Loucy (cell line): Measurements from ENCODE around the gene PTGDS.
"Not testable (repeated sequence)": the region's sequence is repeated elsewhere in the genome, so short reads cannot be mapped to it uniquely, and the experiment has no call there.

Source experiments
- H2AFZ ChIP-seq: fragments of 200-600 bp; sonication (generic); 2 replicates; pipeline ENCODE4 v1.6.0; 2016; ENCODE audit warnings: antibody characterized with exemption, mild to moderate bottlenecking, low read length, moderate library complexity
- H3F3A ChIP-seq: fragments of 200-600 bp; 2 replicates; pipeline ENCODE4 v1.6.0; 2016; ENCODE audit warnings: antibody characterized with exemption, low read depth, mild to moderate bottlenecking
- H3K27me3 ChIP-seq: fragments of 200-600 bp; sonication (generic); 2 replicates; pipeline ENCODE4 v1.6.1; 2014; ENCODE audit warnings: low read length, mild to moderate bottlenecking; ENCODE audit not compliant: insufficient read depth, poor library complexity, severe bottlenecking
- H3K36me3 ChIP-seq: fragments of 200-600 bp; sonication (generic); 2 replicates; pipeline ENCODE4 v1.6.1; 2016; ENCODE audit warnings: low read length; ENCODE audit not compliant: insufficient read depth
- H3K4me1 ChIP-seq: fragments of 200-600 bp; sonication (generic); 2 replicates; pipeline ENCODE4 v1.5.1; 2014; ENCODE audit warnings: low read length, mild to moderate bottlenecking; ENCODE audit not compliant: insufficient read depth, poor library complexity, severe bottlenecking
- H3K4me2 ChIP-seq: fragments of 200-600 bp; sonication (generic); 2 replicates; pipeline ENCODE4 v1.6.0; 2014; ENCODE audit warnings: antibody characterized with exemption, low read length, low read depth, mild to moderate bottlenecking; ENCODE audit not compliant: poor library complexity, severe bottlenecking
- H3K4me3 ChIP-seq: fragments of 200-600 bp; sonication (generic); 2 replicates; pipeline ENCODE4 v1.5.1; 2014; ENCODE audit warnings: low read length, mild to moderate bottlenecking, mixed read lengths; ENCODE audit not compliant: poor library complexity, severe bottlenecking
- H3K79me2 ChIP-seq: fragments of 200-600 bp; sonication (generic); 2 replicates; pipeline ENCODE4 v1.6.1; 2014; ENCODE audit warnings: low read length; ENCODE audit not compliant: insufficient read depth
- H3K9ac ChIP-seq: fragments of 200-600 bp; sonication (generic); 2 replicates; pipeline ENCODE4 v1.6.0; 2014; ENCODE audit warnings: mild to moderate bottlenecking, low read depth, low read length, moderate library complexity; ENCODE audit not compliant: poor library complexity, severe bottlenecking
- H3K9me2 ChIP-seq: fragments of 200-600 bp; sonication (generic); replicated peaks from 2 replicates; pipeline ENCODE4 v1.6.1; 2016; ENCODE audit warnings: low read depth, low read length, mixed read lengths
- H3K9me3 ChIP-seq: fragments of 200-600 bp; sonication (generic); 2 replicates; pipeline ENCODE4 v1.6.1; 2014; ENCODE audit warnings: mild to moderate bottlenecking, antibody characterized with exemption, low read length, low read depth; ENCODE audit not compliant: insufficient read depth
- H4K20me1 ChIP-seq: fragments of 200-600 bp; sonication (generic); 2 replicates; pipeline ENCODE4 v1.6.0; 2014; ENCODE audit warnings: antibody characterized with exemption, low read length, mild to moderate bottlenecking; ENCODE audit not compliant: insufficient read depth, poor library complexity, severe bottlenecking
- CTCF ChIP-seq: fragments of 200-600 bp; sonication (generic); conservative IDR thresholded peaks from 2 replicates; pipeline ENCODE4 v1.5.1; 2014; ENCODE audit warnings: mild to moderate bottlenecking, antibody characterized with exemption, low read length
- EZH2phosphoT487 ChIP-seq: fragments of 200-600 bp; IDR thresholded peaks from 2 replicates; pipeline ENCODE4 v1.6.1; 2018; ENCODE audit warnings: antibody characterized with exemption, mild to moderate bottlenecking, moderate library complexity, borderline replicate concordance

The PTGDS gene

DNA sequence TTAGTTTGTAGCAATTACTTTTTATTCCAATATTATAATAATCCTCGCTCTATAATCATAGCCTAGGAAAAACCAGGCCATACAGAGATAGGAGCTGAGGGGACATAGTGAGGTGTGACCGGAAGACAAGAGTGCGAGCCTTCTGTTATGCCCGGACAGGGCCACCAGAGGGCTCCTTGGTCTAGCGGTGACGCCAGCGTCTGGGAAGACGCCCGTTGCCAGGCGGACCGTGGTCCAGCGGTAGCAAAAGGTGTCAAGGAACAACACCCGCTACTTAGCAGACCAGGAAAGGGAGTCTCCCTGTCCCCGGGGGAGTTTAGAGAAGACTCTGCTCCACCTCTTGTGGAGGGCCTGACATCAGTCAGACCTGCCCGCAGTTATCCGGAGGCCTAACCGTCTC is 27.0 kb downstream of the PTGDS start:
- H3K9me3 ChIP-seq, H2AFZ ChIP-seq, H3K4me2 ChIP-seq, H3F3A ChIP-seq, H4K20me1 ChIP-seq, H3K79me2 ChIP-seq, H3K27me3 ChIP-seq, H3K4me3 ChIP-seq, H3K9me2 ChIP-seq, H3K36me3 ChIP-seq, H3K9ac ChIP-seq, H3K4me1 ChIP-seq: not testable (repeated sequence)
- TF ChIP-seq CTCF: peak; percentile 22; the same call in 1 of the 2 replicates

DNA sequence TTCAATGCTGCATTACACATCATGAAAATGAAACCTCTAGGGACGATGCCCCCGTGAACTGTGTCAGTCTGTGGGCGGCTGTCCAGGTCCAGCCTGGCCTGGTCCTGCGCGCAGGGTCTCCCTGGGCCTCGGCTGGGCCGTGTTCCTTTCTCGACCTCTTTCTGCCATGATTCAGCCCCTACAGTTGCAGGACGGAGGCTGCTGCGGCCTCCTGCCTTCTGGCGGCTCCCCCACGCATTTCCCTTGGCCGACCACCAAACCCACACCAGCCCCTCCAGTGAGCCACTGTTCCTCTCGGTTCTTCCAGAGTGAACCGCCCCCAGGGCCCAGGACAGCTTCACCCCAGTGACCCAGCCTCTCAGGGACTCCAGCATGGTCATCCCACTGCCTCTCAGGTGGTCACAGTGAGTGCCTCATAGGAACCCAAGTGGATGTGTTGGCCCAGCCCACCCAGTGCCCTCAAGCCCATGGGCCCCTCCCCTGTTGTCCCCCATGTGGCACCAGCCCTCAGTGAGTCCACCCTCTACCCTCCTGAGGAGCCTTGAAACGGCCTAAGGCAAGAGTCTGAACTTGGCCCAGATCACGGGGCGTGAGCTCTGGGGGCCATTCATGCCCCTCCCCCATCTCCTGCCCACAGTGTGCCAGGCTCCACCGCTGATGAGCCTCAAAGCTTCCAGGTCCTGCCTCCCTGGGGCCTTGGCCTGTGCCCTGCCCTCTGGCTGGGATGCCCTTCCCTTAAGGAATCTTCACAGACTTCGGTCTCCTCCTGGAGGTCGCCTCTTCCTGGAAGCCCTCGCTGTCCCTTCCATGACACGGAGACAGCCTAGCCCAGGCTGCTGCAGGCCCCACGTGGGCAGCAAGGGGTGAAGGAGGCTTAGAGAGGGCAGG is 29.1 kb downstream of the PTGDS start:
- Histone ChIP-seq H4K20me1 (no peaks in the 10 kb centered on the region), H3K9ac (no peak overlapping the region), H3K9me2 (no peaks in the 10 kb centered on the region), H3F3A (no peaks in the 10 kb centered on the region), H3K4me3 (no peak overlapping the region), H3K4me2 (no peak overlapping the region), H3K79me2 (no peaks in the 10 kb centered on the region), H3K4me1 (no peaks in the 10 kb centered on the region), H3K9me3 (no peaks in the 10 kb centered on the region), H2AFZ (no peak overlapping the region), H3K36me3 (no peaks in the 10 kb centered on the region), H3K27me3 (no peaks in the 10 kb centered on the region)
- TF ChIP-seq CTCF: no peak
- TF ChIP-seq EZH2phosphoT487: no peak

DNA sequence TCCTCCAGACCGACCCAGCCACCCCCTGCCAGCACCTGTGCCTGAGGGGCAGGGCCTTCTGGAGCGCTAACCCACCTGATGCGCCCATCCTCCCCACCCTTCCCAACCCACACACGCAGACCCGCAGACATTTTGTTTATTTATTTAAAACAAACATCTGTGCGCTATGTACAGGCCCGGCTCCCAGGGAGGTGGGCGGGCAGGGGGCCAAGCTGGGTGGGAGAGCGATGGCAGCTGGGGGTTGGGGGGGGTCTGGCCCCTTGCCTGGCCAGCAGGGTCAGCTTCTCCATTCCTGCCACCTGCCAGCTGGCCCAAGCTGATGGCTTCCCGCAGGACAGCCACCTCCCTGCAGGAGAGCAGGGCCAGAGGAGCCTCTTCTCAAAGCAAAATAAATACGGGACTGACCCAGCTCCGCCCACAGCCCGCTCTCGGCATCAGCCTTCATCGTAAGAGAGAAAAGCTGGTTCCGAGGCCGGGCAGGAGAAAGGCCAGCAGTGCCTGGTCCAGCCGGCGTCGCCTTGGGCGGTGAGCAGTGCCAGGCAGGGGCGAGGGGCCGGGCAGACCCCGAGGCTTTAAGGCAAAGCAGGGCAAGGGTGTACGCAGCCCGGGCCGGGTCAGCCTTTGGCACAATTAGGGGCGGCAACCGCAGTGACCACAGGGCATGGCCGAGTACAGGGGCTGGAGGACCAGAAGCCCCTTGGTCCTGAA is 30.0 kb downstream of the PTGDS start:
- H3F3A ChIP-seq: no peaks in the 10 kb centered on the region
- no peaks in the 10 kb centered on the region for H3K27me3 ChIP-seq
- TF ChIP-seq EZH2phosphoT487 (no peak), CTCF (no peak)
- no peak overlapping the region for H2AFZ ChIP-seq
- no peaks in the 10 kb centered on the region for H4K20me1 ChIP-seq
- no peak overlapping the region for H3K9ac ChIP-seq
- no peaks in the 10 kb centered on the region for H3K4me1 ChIP-seq
- H3K9me2 ChIP-seq: no peaks in the 10 kb centered on the region
- no peaks in the 10 kb centered on the region for H3K79me2 ChIP-seq
- H3K4me2 ChIP-seq: no peak overlapping the region
- H3K36me3 ChIP-seq: no peaks in the 10 kb centered on the region
- no peaks in the 10 kb centered on the region for H3K9me3 ChIP-seq
- H3K4me3 ChIP-seq: no peak overlapping the region
